ENCODE measurements around the gene ATF5.
"Not testable (repeated sequence)": the region's sequence is repeated elsewhere in the genome, so short reads cannot be mapped to it uniquely, and the experiment has no call there.

ATF5 gene

DNA sequence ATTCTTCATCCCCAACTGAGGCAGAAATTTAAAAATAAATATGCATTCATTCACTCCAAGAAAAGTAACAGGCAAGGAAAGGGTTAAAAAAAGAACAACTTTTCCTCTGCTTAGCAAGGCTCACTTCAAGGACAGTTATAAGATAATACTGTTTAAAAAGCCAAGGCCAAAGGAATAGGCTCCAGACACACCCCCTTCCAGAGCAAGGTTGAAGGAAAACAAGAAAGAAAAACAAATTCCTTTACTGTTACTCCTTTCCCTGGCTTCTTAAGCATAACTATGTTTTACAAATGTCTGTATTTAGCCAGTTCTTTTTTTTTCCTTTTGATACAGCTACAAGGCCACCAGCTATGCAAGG is 23.5 kb downstream of the ATF5 start:
- TF ChIP-seq, protein P1, sequence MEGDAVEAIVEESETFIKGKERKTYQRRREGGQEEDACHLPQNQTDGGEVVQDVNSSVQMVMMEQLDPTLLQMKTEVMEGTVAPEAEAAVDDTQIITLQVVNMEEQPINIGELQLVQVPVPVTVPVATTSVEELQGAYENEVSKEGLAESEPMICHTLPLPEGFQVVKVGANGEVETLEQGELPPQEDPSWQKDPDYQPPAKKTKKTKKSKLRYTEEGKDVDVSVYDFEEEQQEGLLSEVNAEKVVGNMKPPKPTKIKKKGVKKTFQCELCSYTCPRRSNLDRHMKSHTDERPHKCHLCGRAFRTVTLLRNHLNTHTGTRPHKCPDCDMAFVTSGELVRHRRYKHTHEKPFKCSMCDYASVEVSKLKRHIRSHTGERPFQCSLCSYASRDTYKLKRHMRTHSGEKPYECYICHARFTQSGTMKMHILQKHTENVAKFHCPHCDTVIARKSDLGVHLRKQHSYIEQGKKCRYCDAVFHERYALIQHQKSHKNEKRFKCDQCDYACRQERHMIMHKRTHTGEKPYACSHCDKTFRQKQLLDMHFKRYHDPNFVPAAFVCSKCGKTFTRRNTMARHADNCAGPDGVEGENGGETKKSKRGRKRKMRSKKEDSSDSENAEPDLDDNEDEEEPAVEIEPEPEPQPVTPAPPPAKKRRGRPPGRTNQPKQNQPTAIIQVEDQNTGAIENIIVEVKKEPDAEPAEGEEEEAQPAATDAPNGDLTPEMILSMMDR (IDR thresholded peaks at IDR 0.05; ENCODE audit: low read depth, low read length), result no peak
- no peak overlapping the region for H3K4me3 ChIP-seq (ENCODE audit: low read depth, low read length)

DNA sequence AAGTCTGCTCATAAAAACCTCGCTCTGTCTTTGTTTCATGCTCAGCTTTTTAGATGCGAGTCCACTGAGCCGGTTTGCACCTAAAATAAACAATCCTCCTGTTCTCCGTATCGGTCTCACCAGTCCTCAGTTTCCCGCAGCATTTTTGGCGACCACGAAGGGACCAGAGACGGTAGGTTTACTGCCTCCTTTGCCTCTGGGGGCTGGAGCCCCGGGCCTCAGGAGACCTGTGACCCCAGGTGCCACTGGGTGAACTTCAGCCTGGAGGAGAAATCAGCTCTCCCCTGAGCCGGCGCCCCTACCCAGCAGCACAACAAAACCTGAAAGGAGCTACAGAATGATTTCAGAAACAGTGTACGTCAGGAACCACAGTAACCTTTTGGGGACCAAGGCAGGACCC is 23.9 kb downstream of the ATF5 start:
- TF ChIP-seq, protein P1 (IDR thresholded peaks at IDR 0.05; ENCODE audit: low read depth, low read length), result no peak

DNA sequence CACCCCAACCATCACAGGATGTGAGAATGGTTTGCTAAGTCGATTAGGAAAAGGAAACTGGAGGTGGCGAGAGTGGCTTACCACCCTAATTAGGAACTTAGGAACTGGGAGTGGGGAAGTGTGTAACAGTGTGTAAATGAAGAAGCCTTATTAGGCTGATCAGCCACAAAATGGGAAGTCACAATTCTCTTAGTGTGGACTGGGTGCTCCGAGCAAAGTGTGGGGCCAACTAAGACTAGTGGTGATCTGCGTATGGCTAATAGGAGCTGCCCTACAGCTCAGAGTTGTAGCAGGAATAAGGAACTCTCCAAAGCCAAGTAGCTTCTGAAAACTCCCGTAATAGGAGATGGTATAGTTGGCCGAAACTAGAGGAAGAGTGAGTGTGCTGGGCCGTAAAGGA is 24.4 kb downstream of the ATF5 start:
- H3K4me3 ChIP-seq (ENCODE audit: low read depth, low read length), result no peak overlapping the region
- TF ChIP-seq, protein P1 (IDR thresholded peaks at IDR 0.05; ENCODE audit: low read depth, low read length), result no peak

More for the DNA sequence above, 23.9 kb downstream of the ATF5 start:
- no peak overlapping the region for H3K4me3 ChIP-seq (ENCODE audit: low read depth, low read length)

DNA sequence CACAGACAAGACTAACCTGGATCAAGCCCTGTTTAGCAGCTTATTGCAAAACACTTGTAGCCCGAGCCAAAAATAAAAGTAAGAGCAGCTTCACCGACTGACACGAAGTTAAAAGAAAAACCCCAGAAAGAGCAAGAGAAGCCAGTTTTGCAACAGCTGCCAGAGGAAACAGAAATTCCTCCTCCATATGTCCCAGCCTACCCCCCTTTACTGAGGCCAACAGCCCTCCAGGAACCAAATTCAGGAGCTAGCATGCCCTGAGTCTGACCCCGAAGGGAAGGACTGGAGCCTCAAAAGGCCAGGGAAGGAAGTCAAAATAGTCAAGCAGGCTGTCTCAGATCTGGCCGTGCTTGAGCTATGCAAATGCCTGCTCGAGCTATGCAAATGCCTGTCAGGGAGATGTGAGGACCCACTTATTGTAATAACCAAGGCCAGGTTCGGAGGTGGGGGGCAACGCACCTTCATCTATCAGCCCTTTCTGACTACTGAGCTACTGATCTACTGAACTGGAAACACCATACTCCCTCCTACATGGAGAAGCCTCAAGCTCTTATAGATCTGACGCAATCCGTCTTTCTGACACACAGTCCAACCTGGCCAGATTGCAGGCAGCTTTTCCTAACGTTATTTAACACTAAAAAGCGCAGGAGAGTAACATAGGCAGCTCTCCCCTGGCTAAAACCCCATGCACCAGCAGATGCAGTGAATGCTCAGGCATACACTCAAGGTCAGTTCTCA is 25.3 kb downstream of the ATF5 start:
- TF ChIP-seq, protein P1 (IDR thresholded peaks at IDR 0.05; ENCODE audit: low read depth, low read length), result no peak
- no peak overlapping the region for H3K4me3 ChIP-seq (ENCODE audit: low read depth, low read length)

DNA sequence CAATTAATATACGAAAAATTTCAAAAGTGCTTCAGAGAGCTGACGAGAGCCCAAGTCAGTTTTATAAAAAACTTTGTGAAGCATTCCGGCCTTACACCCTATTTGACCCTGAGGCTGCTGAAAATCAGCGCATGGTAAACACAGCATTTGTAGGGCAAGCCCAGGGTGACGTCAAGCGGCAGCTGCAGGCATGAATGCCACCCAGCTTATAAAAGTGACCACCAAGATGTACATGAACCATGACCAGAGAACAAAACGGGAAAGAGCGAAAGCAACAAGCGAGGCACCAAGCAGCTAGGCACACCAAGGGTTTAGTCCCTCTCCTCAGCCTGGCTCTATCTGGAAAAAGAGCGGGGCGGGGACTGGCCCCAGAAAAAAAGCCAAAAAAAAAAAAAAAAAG is 25.9 kb downstream of the ATF5 start:
- TF ChIP-seq, protein P1 (IDR thresholded peaks at IDR 0.05; ENCODE audit: low read depth, low read length), result no peak
- no peak overlapping the region for H3K4me3 ChIP-seq (ENCODE audit: low read depth, low read length)

DNA sequence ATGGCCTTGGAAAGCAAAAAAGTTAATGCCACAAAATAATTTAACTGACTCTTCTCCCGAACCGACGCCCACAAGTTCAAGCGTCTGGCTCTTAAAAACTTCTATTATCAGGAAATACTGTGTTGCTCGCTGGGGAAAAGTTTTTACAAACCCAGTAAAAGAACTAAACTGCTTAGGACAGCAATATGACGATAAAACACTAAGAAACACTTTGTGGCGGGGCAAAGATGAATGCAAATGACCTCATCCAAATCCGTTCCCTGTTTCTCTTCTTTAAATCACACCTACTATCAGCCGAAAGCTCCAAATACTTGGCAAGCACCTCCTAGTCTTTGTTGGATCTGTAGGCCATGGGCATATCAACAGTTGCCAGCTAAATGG is 27.1 kb downstream of the ATF5 start:
- no peak overlapping the region for H3K4me3 ChIP-seq (ENCODE audit: low read depth, low read length)
- TF ChIP-seq, protein P1 (IDR thresholded peaks at IDR 0.05; ENCODE audit: low read depth, low read length), result no peak

DNA sequence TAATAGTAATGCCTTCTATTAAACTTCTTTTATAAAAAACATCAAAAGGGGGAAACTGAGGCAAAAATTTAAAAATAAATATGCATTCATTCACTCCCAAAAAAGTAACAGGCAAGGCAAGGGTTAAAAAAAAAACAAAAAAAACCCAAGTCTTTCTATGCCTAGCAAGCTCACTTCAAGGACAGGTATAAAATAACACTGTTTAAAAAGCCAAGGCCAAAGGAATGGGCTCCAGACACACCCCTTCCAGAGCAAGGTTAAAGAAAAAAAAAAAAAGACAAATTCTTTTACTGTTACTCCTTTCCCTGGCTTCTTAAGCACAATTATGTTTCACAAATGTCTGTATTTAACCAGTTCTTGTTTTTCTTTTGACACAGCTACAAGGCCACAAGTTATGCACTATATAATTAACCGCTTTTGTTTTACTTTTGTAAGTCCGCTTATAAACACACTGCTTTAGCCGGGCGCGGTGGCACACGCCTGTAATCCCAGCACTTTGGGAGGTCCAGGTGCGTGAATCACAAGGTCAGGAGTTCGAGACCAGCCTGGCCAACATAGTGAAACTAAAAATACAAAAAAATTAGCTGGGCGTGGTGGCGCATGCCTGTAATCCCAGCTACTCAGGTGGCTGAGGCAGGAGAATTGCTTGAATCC is 28.4 kb downstream of the ATF5 start:
- no peak overlapping the region for H3K4me3 ChIP-seq (ENCODE audit: low read depth, low read length)
- TF ChIP-seq, protein P1 (IDR thresholded peaks at IDR 0.05; ENCODE audit: low read depth, low read length), result no peak

DNA sequence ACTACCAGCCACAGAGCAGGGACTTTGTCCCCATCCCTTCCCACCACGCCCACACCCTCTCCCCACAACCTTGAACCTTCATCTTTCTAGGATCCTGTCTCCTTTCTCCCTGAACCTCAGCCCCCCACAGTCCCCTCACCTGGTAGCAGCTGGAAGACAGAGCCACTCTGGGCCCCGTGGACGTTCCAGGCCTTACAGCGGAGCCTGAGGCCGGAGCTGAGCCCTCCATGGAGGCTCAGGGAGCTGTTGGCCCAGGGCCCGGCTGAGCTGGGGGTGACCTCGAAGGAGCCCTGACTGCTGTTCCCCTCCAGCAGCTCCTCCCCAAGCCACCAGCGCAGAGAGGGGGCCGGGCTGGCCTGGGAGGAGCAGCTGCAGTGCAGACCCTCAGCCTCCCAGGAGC is 29.1 kb downstream of the ATF5 start:
- H3K4me3 ChIP-seq (ENCODE audit: low read depth, low read length), result not testable (repeated sequence)

DNA sequence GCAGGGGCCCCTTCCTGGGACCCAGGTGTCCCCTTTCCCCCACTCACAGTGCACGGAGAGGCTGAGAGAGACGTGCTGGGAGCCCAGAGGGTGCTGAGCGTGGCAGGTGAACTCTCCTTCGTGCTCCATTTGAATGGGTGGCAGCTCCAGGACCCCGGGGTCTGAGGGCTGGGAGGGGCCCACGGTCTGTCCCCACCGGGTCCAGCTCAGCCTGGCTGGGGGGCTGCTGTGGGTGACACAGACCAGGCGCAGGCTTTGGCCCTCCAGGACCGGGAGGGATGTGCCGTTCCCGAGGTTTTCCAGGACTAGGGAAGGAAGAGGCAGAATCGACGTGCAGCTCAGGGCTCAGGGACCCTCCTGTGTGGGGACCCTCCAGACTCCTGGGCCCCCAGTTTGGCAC is 29.6 kb downstream of the ATF5 start:
- H3K4me3 ChIP-seq (ENCODE audit: low read depth, low read length), result not testable (repeated sequence)

DNA sequence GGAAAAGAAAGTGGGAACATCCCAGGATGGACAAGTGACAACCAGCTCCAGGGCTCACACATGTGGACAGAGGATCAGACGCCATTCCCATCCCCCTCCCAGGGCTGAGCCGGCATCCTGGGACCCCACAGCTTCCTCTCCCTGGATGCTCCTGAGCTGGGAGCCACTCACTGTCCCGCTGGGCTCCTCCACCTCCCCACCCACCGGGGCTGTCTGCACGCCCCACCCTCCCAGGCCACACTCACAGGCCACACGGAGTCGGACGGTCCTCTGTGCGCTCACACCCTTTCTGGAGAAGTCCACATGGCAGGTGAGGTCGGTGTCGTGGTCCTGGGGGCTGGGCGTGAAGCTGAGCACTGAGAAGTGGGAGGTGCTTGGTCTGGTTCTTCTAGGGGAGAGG is 30.9 kb downstream of the ATF5 start:
- not testable (repeated sequence) for H3K4me3 ChIP-seq (ENCODE audit: low read depth, low read length)

DNA sequence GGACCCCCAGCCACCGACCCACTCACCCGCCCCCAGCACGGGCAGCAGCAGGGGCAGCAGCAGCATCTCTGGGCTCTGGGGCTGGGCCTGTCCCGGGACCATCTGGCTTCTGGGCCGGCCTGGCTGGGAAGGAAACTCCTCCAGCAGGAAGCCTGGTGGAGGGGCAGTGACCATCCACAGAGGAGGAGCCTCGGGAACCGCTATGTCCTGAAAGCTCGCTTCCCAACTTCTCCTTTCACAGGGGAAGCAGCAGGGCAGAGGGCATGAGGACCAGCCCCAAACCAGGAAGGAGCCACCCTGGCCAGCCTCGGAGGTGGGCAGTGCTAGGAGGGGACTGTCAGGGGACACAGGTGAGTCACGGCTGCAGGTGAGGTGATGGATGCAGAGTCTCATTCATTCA is 32.0 kb downstream of the ATF5 start, which contains the start of gene SIGLEC11:
SIGLEC11 (minus strand) TSS at position 193 of the 400 bp plus-strand sequence; CDS start at position 102, 91 bp downstream.
- H3K4me3 ChIP-seq (ENCODE audit: low read depth, low read length), result not testable (repeated sequence)
